GM18870 (cell line): ENCODE results near the gene MMP23B.
"Not testable (repeated sequence)": the region's sequence is repeated elsewhere in the genome, so short reads cannot be mapped to it uniquely, and the experiment has no call there.

ENCODE experiments used
- ATAC-seq: cut with Tn5 transposase; IDR thresholded peaks from one replicate; pipeline ENCODE4 v1.9.1; 2021; ENCODE audit warnings: moderate library complexity; ENCODE audit not compliant: unreplicated experiment

The MMP23B gene

GRCh38 chr1:1664318-1664717, 32.3 kb downstream of the MMP23B start:
- ATAC-seq, result not testable (repeated sequence)

GRCh38 chr1:1664941-1665814, 33.2 kb downstream of the MMP23B start:
- ATAC-seq, result no peak

GRCh38 chr1:1665815-1666251, 33.9 kb downstream of the MMP23B start:
- ATAC-seq, result no peak

GRCh38 chr1:1666526-1666925, 34.6 kb downstream of the MMP23B start:
- ATAC-seq, result no peak

GRCh38 chr1:1669468-1670440, 37.8 kb downstream of the MMP23B start:
- no peak for ATAC-seq

GRCh38 chr1:1670866-1671265, 38.9 kb downstream of the MMP23B start:
- ATAC-seq, result no peak

GRCh38 chr1:1671365-1672119, 39.6 kb downstream of the MMP23B start:
- no peak for ATAC-seq

GRCh38 chr1:1672181-1672965, 40.4 kb downstream of the MMP23B start:
- no peak for ATAC-seq

- not testable (repeated sequence) for ATAC-seq
Observed at GRCh38 chr1:1674806-1675205, 42.8 kb downstream of the MMP23B start.

- ATAC-seq, result not testable (repeated sequence)
Observed at GRCh38 chr1:1675218-1675617, 43.2 kb downstream of the MMP23B start.

GRCh38 chr1:1676087-1676486, 44.1 kb downstream of the MMP23B start:
- ATAC-seq, result not testable (repeated sequence)

- peak; percentile 43 for ATAC-seq
Observed at GRCh38 chr1:1677718-1678580, 46.0 kb downstream of the MMP23B start.

GRCh38 chr1:1678581-1679380, 46.8 kb downstream of the MMP23B start:
- peak; percentile 15 for ATAC-seq

- ATAC-seq, result no peak
Observed at GRCh38 chr1:1680031-1680911, 48.3 kb downstream of the MMP23B start.

- ATAC-seq, result no peak
Observed at GRCh38 chr1:1680912-1681273, 48.9 kb downstream of the MMP23B start.

GRCh38 chr1:1683104-1683905, 51.3 kb downstream of the MMP23B start:
- ATAC-seq, result no peak
